Transverse colon (tissue), 4 donors: ENCODE measurements around the gene NMRK2.

Experiments used
- CTCF ChIP-seq, 5 experiments: fragments of 200-600 bp in 3 of 5; fragments of 450-650 bp in 2 of 5; sonication (generic) in 3 of 5; IDR thresholded peaks; 1 replicate in 2 of 5; 2 replicates in 3 of 5; pipeline ENCODE4 v1.5.1; 2016 to 2017; ENCODE audit warnings: antibody characterized with exemption in 5 of 5, inconsistent platforms in 3 of 5, mild to moderate bottlenecking in 2 of 5, moderate library complexity in 1 of 5
- EP300 ChIP-seq: sonication (generic); formaldehyde crosslinking; IDR thresholded peaks from one replicate; pipeline ENCODE4 v1.6.1; 2017; ENCODE audit warnings: antibody characterized with exemption, low read depth
- POLR2A ChIP-seq: fragments of 450-650 bp; IDR thresholded peaks from one replicate; pipeline ENCODE4 v1.6.1; 2016; ENCODE audit warnings: antibody characterized with exemption, mild to moderate bottlenecking, moderate library complexity
- POLR2AphosphoS5 ChIP-seq, 3 donors: sonication (generic); formaldehyde crosslinking; IDR thresholded peaks; one replicate each; pipeline ENCODE4 v1.6.1; 2016; ENCODE audit warnings: antibody characterized with exemption in 3 of 3

GRCh38 chr19:3978145-3978544 is 45.3 kb downstream of the NMRK2 start:
- TF ChIP-seq CTCF (IDR thresholded peaks at IDR 0.05) (no peak), POLR2AphosphoS5 (IDR thresholded peaks at IDR 0.05) (no peak), EP300 (no peak), POLR2A (no peak)
